C4-2B (cell line): Measurements from ENCODE around the gene ZDHHC3.

Experiments
- H3K27ac ChIP-seq: fragments of 450-650 bp; 2 replicates; pipeline ENCODE4 v1.5.1; 2017
- CTCF ChIP-seq: fragments of 450-650 bp; conservative IDR thresholded peaks from 2 replicates; pipeline ENCODE4 v1.5.1; 2017; ENCODE audit warnings: mild to moderate bottlenecking
- ZFX ChIP-seq: fragments of 450-650 bp; IDR thresholded peaks from 2 replicates; pipeline ENCODE4 v1.6.1; 2017

The ZDHHC3 gene

GRCh38 chr3:44932986-44933944 is 42.7 kb downstream of the ZDHHC3 start:
- no peak overlapping the region for H3K27ac ChIP-seq
- TF ChIP-seq ZFX, result no peak

- no peak for TF ChIP-seq ZFX
- no peak for TF ChIP-seq CTCF
- H3K27ac ChIP-seq, result no peak overlapping the region
These were observed 43.7 kb downstream of the ZDHHC3 start for GRCh38 chr3:44932271-44932670.

GRCh38 chr3:44931791-44932190 is 44.2 kb downstream of the ZDHHC3 start:
- H3K27ac ChIP-seq, result no peak overlapping the region
- no peak for TF ChIP-seq ZFX
- TF ChIP-seq CTCF, result no peak

GRCh38 chr3:44930911-44931310 is 45.1 kb downstream of the ZDHHC3 start:
- H3K27ac ChIP-seq, result no peak overlapping the region
- TF ChIP-seq ZFX (no peak), CTCF (no peak)

- H3K27ac ChIP-seq, result no peak overlapping the region
- TF ChIP-seq CTCF, result no peak
- no peak for TF ChIP-seq ZFX
These were observed 46.2 kb downstream of the ZDHHC3 start for GRCh38 chr3:44929782-44930181.

GRCh38 chr3:44927371-44927770 is 48.6 kb downstream of the ZDHHC3 start:
- TF ChIP-seq CTCF (no peak), ZFX (no peak)
- H3K27ac ChIP-seq, result no peak overlapping the region

- no peak for TF ChIP-seq CTCF
- no peak for TF ChIP-seq ZFX
- H3K27ac ChIP-seq, result no peak overlapping the region
These were observed 49.1 kb downstream of the ZDHHC3 start for GRCh38 chr3:44926921-44927320.

- H3K27ac ChIP-seq, result no peak overlapping the region
- TF ChIP-seq ZFX (no peak), CTCF (0 out of 2 replicates have a peak, but pooled peaks have one; percentile 13)
These were observed 49.8 kb downstream of the ZDHHC3 start for GRCh38 chr3:44926172-44926571.
